IgD-negative memory B cell (primary cell): ENCODE results near the gene CTBS. TPM values are rescaled to one million over a fixed set of nuclear protein-coding genes. Genes with fewer than 3 reads are reported as not detected.
A peak's percentile ranks its signal among the peaks of the same experiment; 100 is the strongest.

Source experiments
- H3K27ac Mint-ChIP-seq, 3 donors: one replicate each; pipeline ENCODE4 v1.8.0; 2020 to 2022; ENCODE audit warnings: mild to moderate bottlenecking in 3 of 3, mixed read lengths in 3 of 3, moderate library complexity in 1 of 3
- H3K27me3 Mint-ChIP-seq: one replicate; pipeline ENCODE4 v1.8.0; 2021; ENCODE audit warnings: mixed read lengths
- H3K36me3 Mint-ChIP-seq: one replicate; pipeline ENCODE4 v1.8.0; 2020; ENCODE audit warnings: mild to moderate bottlenecking, mixed read lengths
- H3K4me1 Mint-ChIP-seq, 3 donors: one replicate each; pipeline ENCODE4 v1.8.0; 2020 to 2022; ENCODE audit warnings: mixed read lengths in 3 of 3, mild to moderate bottlenecking in 1 of 3
- H3K4me3 Mint-ChIP-seq, 4 donors: one replicate each; pipeline ENCODE4 v1.8.0; 2020 to 2022; ENCODE audit warnings: mild to moderate bottlenecking in 4 of 4, mixed read lengths in 4 of 4, moderate library complexity in 3 of 4
- H3K9me3 Mint-ChIP-seq, 3 donors: one replicate each; pipeline ENCODE4 v1.8.0; 2020 to 2021; ENCODE audit warnings: mixed read lengths in 3 of 3, mild to moderate bottlenecking in 1 of 3
- polyA plus RNA-seq: library from polyadenylated mRNA; unstranded; fragments of 300-500 nt; fragmentation: Illumina TruSeq; gene quantifications from one replicate; pipeline ENCODE4 v1.2.3, GENCODE V29; 2021

CTBS gene
- polyA plus RNA-seq, 1 donor from 2014 or later: 28.6 TPM

DNA sequence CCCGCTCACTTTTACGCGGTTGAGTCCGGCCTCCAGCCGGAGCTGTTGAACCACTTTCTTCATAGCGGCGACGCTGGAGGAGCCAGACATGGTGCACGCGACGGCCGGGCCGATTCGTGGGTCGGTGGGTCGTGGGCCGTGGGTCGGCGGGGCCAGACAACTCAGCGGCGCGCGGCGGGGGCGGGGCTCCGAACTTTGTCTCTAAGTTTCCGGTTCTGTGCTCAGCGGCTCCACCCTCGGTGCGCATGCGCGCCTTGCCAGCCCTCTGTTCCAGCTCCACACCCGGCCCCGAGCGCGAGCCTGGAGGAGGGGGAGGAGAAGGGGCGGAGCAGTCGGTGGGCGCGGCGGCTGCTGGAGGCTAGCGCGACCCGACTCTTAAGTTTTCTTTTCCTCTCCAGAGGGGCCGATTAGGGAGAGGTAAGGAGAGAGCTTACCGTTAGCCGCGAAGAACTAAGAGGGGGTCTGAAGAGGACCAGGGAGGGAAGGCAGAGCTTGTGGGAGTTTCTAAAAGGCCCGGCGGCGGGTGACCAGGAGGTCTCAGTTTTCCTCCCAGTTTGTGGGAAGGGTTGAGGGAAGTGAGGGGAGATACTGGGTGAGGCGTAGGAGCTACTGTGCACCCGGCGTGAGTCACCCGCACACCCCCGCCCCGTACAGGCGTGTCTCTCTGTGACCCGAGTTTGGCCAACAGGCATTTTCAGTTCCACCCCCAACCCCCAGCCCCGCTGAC lies 68.1 kb downstream of the CTBS start, which contains the start of the genes GNG5 and SPATA1:
GNG5 (minus strand) TSS at position 580 of the 727 bp plus-strand sequence; CDS start at position 90, 490 bp downstream.
SPATA1 (plus strand) TSS at position 385 of the 727 bp plus-strand sequence. CDS start 9,974 bp downstream, outside the sequence.
- peaks cover 33 to 37% (median 35%) of the 10 kb centered on the region in 3 donors for H3K4me1 Mint-ChIP-seq
- H3K9me3 Mint-ChIP-seq: no peaks in the 10 kb centered on the region

DNA sequence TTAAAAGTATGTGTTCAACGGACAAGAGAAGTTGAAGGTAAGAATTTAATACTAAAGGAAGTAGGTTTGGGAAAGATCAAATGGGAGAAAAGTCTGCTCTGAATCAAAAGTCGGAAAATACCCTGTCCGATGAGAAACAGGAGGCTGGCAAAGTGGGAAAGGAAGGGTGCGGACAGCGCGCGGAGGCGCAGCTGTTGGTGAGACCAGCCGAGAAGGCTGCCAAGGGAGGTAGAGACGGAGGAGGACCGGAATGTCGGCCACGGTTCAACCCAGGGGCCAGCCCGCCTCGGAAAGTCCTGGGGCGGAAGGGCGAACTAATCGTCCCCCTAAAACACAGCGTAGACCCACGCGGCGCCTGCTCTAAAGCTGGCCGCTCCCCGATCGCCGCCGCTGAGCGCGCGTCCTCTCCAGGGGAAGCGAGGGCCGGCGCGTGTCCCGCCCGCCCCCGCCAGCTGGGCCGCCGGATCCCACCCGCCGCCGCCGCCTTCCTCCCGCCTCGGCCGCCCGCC lies 68.7 kb downstream of the CTBS start:
- H3K27me3 Mint-ChIP-seq: no peaks in the 10 kb centered on the region
- H3K27ac Mint-ChIP-seq: peak overlapping the region; percentile 77 to 97 (median 93)
- H3K4me3 Mint-ChIP-seq: peak overlapping the region; percentile 90 to 99 (median 98)
- peaks cover 31 to 40% (median 35%) of the 10 kb centered on the region in 3 donors for H3K4me1 Mint-ChIP-seq
- H3K9me3 Mint-ChIP-seq: no peaks in the 10 kb centered on the region
- H3K36me3 Mint-ChIP-seq: no peaks in the 10 kb centered on the region

More for the DNA sequence above, 68.1 kb downstream of the CTBS start, which contains the start of the genes GNG5 and SPATA1:
- H3K27me3 Mint-ChIP-seq: no peaks in the 10 kb centered on the region
- H3K27ac Mint-ChIP-seq: peak within 1 kb of the TSS; percentile 77 to 97 (median 93)
- H3K36me3 Mint-ChIP-seq: no peaks in the 10 kb centered on the region
- peak within 1 kb of the TSS; percentile 90 to 99 (median 98) for H3K4me3 Mint-ChIP-seq

DNA sequence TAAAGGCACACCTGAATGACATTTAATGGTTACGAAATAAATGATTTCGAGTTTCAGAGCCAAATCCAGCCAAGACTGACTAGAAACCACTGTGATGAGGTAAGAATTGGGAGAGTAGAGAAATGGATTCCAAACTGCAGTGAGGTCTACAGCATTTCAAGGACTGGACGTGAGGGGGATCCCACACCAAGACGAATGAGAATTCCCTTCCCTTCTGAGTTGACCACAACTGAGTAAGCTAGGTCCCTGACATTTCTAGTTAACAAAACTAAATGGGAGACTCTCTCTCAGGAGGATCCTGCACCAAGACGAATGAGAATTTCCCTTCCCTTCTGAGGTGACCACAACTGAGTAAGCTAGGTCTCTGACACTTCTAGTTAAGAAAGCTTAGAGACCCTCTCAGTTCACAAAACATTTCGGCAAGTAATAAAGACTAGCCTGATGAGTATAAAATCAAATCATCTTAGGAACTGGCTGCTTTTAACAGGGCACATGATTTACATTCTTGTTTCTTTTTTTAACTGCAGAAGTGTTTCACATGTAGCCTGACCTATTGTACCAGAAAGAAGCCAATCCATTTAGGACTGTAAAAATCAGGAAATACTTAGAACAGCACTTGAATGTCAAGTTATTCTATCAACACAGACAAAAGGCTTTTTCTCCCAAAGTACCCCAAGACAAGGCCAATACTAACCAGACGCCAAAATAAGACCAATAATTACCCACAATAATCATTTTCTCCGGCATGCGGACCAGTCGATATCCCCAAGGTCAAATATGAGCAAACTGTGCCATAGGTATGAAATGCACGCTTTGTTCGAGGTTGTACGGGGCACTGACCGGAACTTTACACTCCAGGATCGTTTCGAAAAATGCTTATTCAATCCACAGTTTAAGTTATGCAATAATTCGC lies 69.4 kb downstream of the CTBS start:
- Mint-ChIP-seq H3K4me1 (peaks cover 29 to 41% (median 35%) of the 10 kb centered on the region in 3 donors), H3K27ac (peak overlapping the region; percentile 77 to 97 (median 93)), H3K36me3 (no peaks in the 10 kb centered on the region), H3K4me3 (peak overlapping the region; percentile 90 to 99 (median 98)), H3K9me3 (no peaks in the 10 kb centered on the region), H3K27me3 (no peaks in the 10 kb centered on the region)

GRCh38 chr1:84502927-84503326 lies 71.3 kb downstream of the CTBS start:
- Mint-ChIP-seq H3K27ac (no peak overlapping the region), H3K27me3 (no peaks in the 10 kb centered on the region), H3K4me3 (peak overlapping the region in 2 of 4 donors; percentile 54 to 90), H3K4me1 (peaks cover 29 to 42% (median 38%) of the 10 kb centered on the region in 3 donors), H3K36me3 (no peaks in the 10 kb centered on the region), H3K9me3 (no peaks in the 10 kb centered on the region)

Other genes starting within 250 kb of the CTBS start
- not detected for gene DNASE2B, start 176.0 kb downstream of the CTBS start, polyA plus RNA-seq
- 55.2 TPM for gene RPF1, start 95.2 kb downstream of the CTBS start, polyA plus RNA-seq
- 0.15 TPM for gene SPATA1, start 68.1 kb downstream of the CTBS start, polyA plus RNA-seq
- gene GNG5, start 67.9 kb downstream of the CTBS start, polyA plus RNA-seq: 263 TPM
- 4.0 TPM for gene SSX2IP, start 116.0 kb upstream of the CTBS start, polyA plus RNA-seq